ENCODE data around the gene BFSP1.

Gene BFSP1

GRCh38 chr20:17491488-17491887, 39.7 kb downstream of the BFSP1 start:
- no peaks in the 10 kb centered on the region for H3K4me1 ChIP-seq (ENCODE audit: control insufficient read depth, insufficient read depth, low read length)
- no peaks in the 10 kb centered on the region for H3K36me3 ChIP-seq (ENCODE audit: insufficient read depth, low read length)
- no peak overlapping the region for H3K9ac ChIP-seq (ENCODE audit: low read depth, low read length)
- peaks cover 32% of the 10 kb centered on the region for H3K27me3 ChIP-seq (ENCODE audit: control insufficient read depth, insufficient read depth, low read length)
- no peak overlapping the region for H3K4me3 ChIP-seq (ENCODE audit: low read length)
- no peaks in the 10 kb centered on the region for H3K9me3 ChIP-seq (replicated peaks; ENCODE audit: low read length)
- H3K4me2 ChIP-seq (ENCODE audit: low read length): no peak overlapping the region

- Histone ChIP-seq H3K4me2 (ENCODE audit: low read length) (no peak overlapping the region), H3K9ac (ENCODE audit: low read depth, low read length) (no peak overlapping the region), H3K4me1 (ENCODE audit: control insufficient read depth, insufficient read depth, low read length) (no peaks in the 10 kb centered on the region), H3K4me3 (ENCODE audit: low read length) (no peak overlapping the region), H3K9me3 (replicated peaks; ENCODE audit: low read length) (no peaks in the 10 kb centered on the region), H3K36me3 (ENCODE audit: insufficient read depth, low read length) (no peaks in the 10 kb centered on the region), H3K27me3 (ENCODE audit: control insufficient read depth, insufficient read depth, low read length) (peaks cover 32% of the 10 kb centered on the region)
Observed at GRCh38 chr20:17491041-17491440, 40.1 kb downstream of the BFSP1 start.

GRCh38 chr20:17490501-17490900, 40.7 kb downstream of the BFSP1 start:
- Histone ChIP-seq H3K4me1 (ENCODE audit: control insufficient read depth, insufficient read depth, low read length) (no peaks in the 10 kb centered on the region), H3K27me3 (ENCODE audit: control insufficient read depth, insufficient read depth, low read length) (peaks cover 30% of the 10 kb centered on the region), H3K4me3 (ENCODE audit: low read length) (no peak overlapping the region), H3K9ac (ENCODE audit: low read depth, low read length) (no peak overlapping the region), H3K36me3 (ENCODE audit: insufficient read depth, low read length) (no peaks in the 10 kb centered on the region), H3K9me3 (replicated peaks; ENCODE audit: low read length) (no peaks in the 10 kb centered on the region), H3K4me2 (ENCODE audit: low read length) (no peak overlapping the region)

GRCh38 chr20:17488916-17489600, 42.1 kb downstream of the BFSP1 start:
- H3K9ac ChIP-seq (ENCODE audit: low read depth, low read length): no peak overlapping the region
- no peaks in the 10 kb centered on the region for H3K36me3 ChIP-seq (ENCODE audit: insufficient read depth, low read length)
- peaks cover 31% of the 10 kb centered on the region for H3K27me3 ChIP-seq (ENCODE audit: control insufficient read depth, insufficient read depth, low read length)
- no peak overlapping the region for H3K4me2 ChIP-seq (ENCODE audit: low read length)
- H3K9me3 ChIP-seq (replicated peaks; ENCODE audit: low read length): no peaks in the 10 kb centered on the region
- no peaks in the 10 kb centered on the region for H3K4me1 ChIP-seq (ENCODE audit: control insufficient read depth, insufficient read depth, low read length)
- H3K4me3 ChIP-seq (ENCODE audit: low read length): no peak overlapping the region

- no peaks in the 10 kb centered on the region for H3K9me3 ChIP-seq (replicated peaks; ENCODE audit: low read length)
- H3K4me3 ChIP-seq (ENCODE audit: low read length): no peak overlapping the region
- no peaks in the 10 kb centered on the region for H3K4me1 ChIP-seq (ENCODE audit: control insufficient read depth, insufficient read depth, low read length)
- H3K36me3 ChIP-seq (ENCODE audit: insufficient read depth, low read length): no peaks in the 10 kb centered on the region
- H3K4me2 ChIP-seq (ENCODE audit: low read length): no peak overlapping the region
- H3K9ac ChIP-seq (ENCODE audit: low read depth, low read length): no peak overlapping the region
- H3K27me3 ChIP-seq (ENCODE audit: control insufficient read depth, insufficient read depth, low read length): peaks cover 49% of the 10 kb centered on the region
Observed at GRCh38 chr20:17485017-17485416, 46.2 kb downstream of the BFSP1 start.

- H3K9me3 ChIP-seq (replicated peaks; ENCODE audit: low read length): no peaks in the 10 kb centered on the region
Observed at GRCh38 chr20:17482536-17482935, 48.6 kb downstream of the BFSP1 start.

GRCh38 chr20:17481661-17482060, 49.5 kb downstream of the BFSP1 start:
- Histone ChIP-seq H3K9ac (ENCODE audit: low read depth, low read length) (no peak overlapping the region), H3K27me3 (ENCODE audit: control insufficient read depth, insufficient read depth, low read length) (peaks cover 38% of the 10 kb centered on the region), H3K36me3 (ENCODE audit: insufficient read depth, low read length) (no peaks in the 10 kb centered on the region), H3K9me3 (replicated peaks; ENCODE audit: low read length) (no peaks in the 10 kb centered on the region), H3K4me3 (ENCODE audit: low read length) (no peak overlapping the region), H3K4me2 (ENCODE audit: low read length) (no peak overlapping the region), H3K4me1 (ENCODE audit: control insufficient read depth, insufficient read depth, low read length) (no peaks in the 10 kb centered on the region)

More at GRCh38 chr20:17482536-17482935, 48.6 kb downstream of the BFSP1 start:
- Histone ChIP-seq H3K9ac (ENCODE audit: low read depth, low read length) (no peak overlapping the region), H3K4me2 (ENCODE audit: low read length) (no peak overlapping the region), H3K36me3 (ENCODE audit: insufficient read depth, low read length) (no peaks in the 10 kb centered on the region), H3K4me3 (ENCODE audit: low read length) (no peak overlapping the region), H3K4me1 (ENCODE audit: control insufficient read depth, insufficient read depth, low read length) (no peaks in the 10 kb centered on the region), H3K27me3 (ENCODE audit: control insufficient read depth, insufficient read depth, low read length) (peaks cover 43% of the 10 kb centered on the region)

- H3K27me3 ChIP-seq (ENCODE audit: control insufficient read depth, insufficient read depth, low read length): peaks cover 34% of the 10 kb centered on the region
- H3K4me2 ChIP-seq (ENCODE audit: low read length): no peak overlapping the region
- H3K4me3 ChIP-seq (ENCODE audit: low read length): no peak overlapping the region
- no peak overlapping the region for H3K9ac ChIP-seq (ENCODE audit: low read depth, low read length)
- H3K36me3 ChIP-seq (ENCODE audit: insufficient read depth, low read length): no peaks in the 10 kb centered on the region
- H3K4me1 ChIP-seq (ENCODE audit: control insufficient read depth, insufficient read depth, low read length): no peaks in the 10 kb centered on the region
- H3K9me3 ChIP-seq (replicated peaks; ENCODE audit: low read length): no peaks in the 10 kb centered on the region
Observed at GRCh38 chr20:17480696-17481095, 50.5 kb downstream of the BFSP1 start.

- H3K4me3 ChIP-seq (ENCODE audit: low read length): no peak overlapping the region
Observed at GRCh38 chr20:17479063-17479657, 52.0 kb downstream of the BFSP1 start.

GRCh38 chr20:17473659-17474058, 57.5 kb downstream of the BFSP1 start:
- no peak overlapping the region for H3K4me2 ChIP-seq (ENCODE audit: low read length)
- H3K9ac ChIP-seq (ENCODE audit: low read depth, low read length): no peak overlapping the region
- H3K9me3 ChIP-seq (replicated peaks; ENCODE audit: low read length): no peaks in the 10 kb centered on the region
- H3K4me3 ChIP-seq (ENCODE audit: low read length): no peak overlapping the region
- no peaks in the 10 kb centered on the region for H3K4me1 ChIP-seq (ENCODE audit: control insufficient read depth, insufficient read depth, low read length)
- H3K27me3 ChIP-seq (ENCODE audit: control insufficient read depth, insufficient read depth, low read length): peaks cover 29% of the 10 kb centered on the region
- H3K36me3 ChIP-seq (ENCODE audit: insufficient read depth, low read length): no peaks in the 10 kb centered on the region

More at GRCh38 chr20:17479063-17479657, 52.0 kb downstream of the BFSP1 start:
- Histone ChIP-seq H3K4me1 (ENCODE audit: control insufficient read depth, insufficient read depth, low read length) (no peaks in the 10 kb centered on the region), H3K9ac (ENCODE audit: low read depth, low read length) (no peak overlapping the region), H3K4me2 (ENCODE audit: low read length) (no peak overlapping the region), H3K36me3 (ENCODE audit: insufficient read depth, low read length) (no peaks in the 10 kb centered on the region), H3K27me3 (ENCODE audit: control insufficient read depth, insufficient read depth, low read length) (peaks cover 31% of the 10 kb centered on the region), H3K9me3 (replicated peaks; ENCODE audit: low read length) (no peaks in the 10 kb centered on the region)

GRCh38 chr20:17471606-17472187, 59.5 kb downstream of the BFSP1 start:
- no peaks in the 10 kb centered on the region for H3K4me1 ChIP-seq (ENCODE audit: control insufficient read depth, insufficient read depth, low read length)
- H3K36me3 ChIP-seq (ENCODE audit: insufficient read depth, low read length): no peaks in the 10 kb centered on the region
- no peak overlapping the region for H3K4me2 ChIP-seq (ENCODE audit: low read length)
- H3K27me3 ChIP-seq (ENCODE audit: control insufficient read depth, insufficient read depth, low read length): peaks cover 25% of the 10 kb centered on the region
- no peak overlapping the region for H3K4me3 ChIP-seq (ENCODE audit: low read length)
- no peak overlapping the region for H3K9ac ChIP-seq (ENCODE audit: low read depth, low read length)
- H3K9me3 ChIP-seq (replicated peaks; ENCODE audit: low read length): no peaks in the 10 kb centered on the region

GRCh38 chr20:17470973-17471372, 60.2 kb downstream of the BFSP1 start:
- no peaks in the 10 kb centered on the region for H3K4me1 ChIP-seq (ENCODE audit: control insufficient read depth, insufficient read depth, low read length)
- H3K27me3 ChIP-seq (ENCODE audit: control insufficient read depth, insufficient read depth, low read length): peaks cover 22% of the 10 kb centered on the region
- no peaks in the 10 kb centered on the region for H3K9me3 ChIP-seq (replicated peaks; ENCODE audit: low read length)
- no peak overlapping the region for H3K9ac ChIP-seq (ENCODE audit: low read depth, low read length)
- no peak overlapping the region for H3K4me3 ChIP-seq (ENCODE audit: low read length)
- no peaks in the 10 kb centered on the region for H3K36me3 ChIP-seq (ENCODE audit: insufficient read depth, low read length)
- no peak overlapping the region for H3K4me2 ChIP-seq (ENCODE audit: low read length)

Data from skeletal muscle satellite cell (primary cell).